Measurements from ENCODE around the gene PCSK7.

DNA sequence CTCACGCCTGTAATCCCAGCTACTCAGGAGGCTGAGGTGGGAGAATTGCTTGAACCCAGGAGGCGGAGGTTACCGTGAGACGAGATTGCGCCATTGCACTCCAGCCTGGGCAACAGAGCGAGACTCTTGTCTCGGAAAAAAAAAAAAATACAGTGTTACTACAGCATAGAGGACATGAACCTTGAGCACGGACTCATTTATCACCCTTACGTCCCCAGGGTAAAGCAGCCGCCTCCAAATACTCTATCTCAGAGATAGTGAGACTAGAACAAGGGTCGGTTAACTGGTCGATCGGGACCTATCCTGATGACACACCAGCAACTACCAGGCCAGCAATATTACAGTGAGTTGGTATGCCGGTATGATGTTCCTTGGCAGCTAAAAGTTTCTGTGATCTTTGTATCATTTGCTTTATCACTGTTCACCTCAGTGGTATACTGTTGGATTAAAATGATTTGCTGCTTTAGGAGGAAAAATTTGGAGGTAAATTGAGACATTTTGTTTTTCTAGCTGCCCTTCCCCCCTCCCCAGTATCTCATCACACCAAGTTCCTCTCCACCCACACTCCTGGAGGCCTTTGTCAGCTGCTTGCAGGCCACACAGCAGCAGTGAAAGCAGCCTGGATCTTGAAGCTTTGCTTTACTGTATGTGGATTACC, 60.3 kb downstream of the PCSK7 start:
- TF ChIP-seq, protein P1, sequence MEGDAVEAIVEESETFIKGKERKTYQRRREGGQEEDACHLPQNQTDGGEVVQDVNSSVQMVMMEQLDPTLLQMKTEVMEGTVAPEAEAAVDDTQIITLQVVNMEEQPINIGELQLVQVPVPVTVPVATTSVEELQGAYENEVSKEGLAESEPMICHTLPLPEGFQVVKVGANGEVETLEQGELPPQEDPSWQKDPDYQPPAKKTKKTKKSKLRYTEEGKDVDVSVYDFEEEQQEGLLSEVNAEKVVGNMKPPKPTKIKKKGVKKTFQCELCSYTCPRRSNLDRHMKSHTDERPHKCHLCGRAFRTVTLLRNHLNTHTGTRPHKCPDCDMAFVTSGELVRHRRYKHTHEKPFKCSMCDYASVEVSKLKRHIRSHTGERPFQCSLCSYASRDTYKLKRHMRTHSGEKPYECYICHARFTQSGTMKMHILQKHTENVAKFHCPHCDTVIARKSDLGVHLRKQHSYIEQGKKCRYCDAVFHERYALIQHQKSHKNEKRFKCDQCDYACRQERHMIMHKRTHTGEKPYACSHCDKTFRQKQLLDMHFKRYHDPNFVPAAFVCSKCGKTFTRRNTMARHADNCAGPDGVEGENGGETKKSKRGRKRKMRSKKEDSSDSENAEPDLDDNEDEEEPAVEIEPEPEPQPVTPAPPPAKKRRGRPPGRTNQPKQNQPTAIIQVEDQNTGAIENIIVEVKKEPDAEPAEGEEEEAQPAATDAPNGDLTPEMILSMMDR (IDR thresholded peaks at IDR 0.05), result no peak
- TF ChIP-seq POLR2A (IDR thresholded peaks at IDR 0.05), result no peak
